HepG2 (cell line): ENCODE data around the gene FRMD4A. TPM values are rescaled to one million over a fixed set of nuclear protein-coding genes. Genes with fewer than 3 reads are reported as not detected.
A peak's percentile ranks its signal among the peaks of the same experiment; 100 is the strongest.
"Not testable (repeated sequence)": the region's sequence is repeated elsewhere in the genome, so short reads cannot be mapped to it uniquely, and the experiment has no call there.

ENCODE experiments used
- ATAC-seq: fragments of 200-7000 bp; cut with Tn5 transposase; 3 replicates; pipeline ENCODE4 v1.9.1; 2020; ENCODE audit warnings: mild to moderate bottlenecking, moderate library complexity
- BruUV-seq: library from RNA; stranded (reverse); fragments of 400-500 nt; replicated peaks from 2 replicates; lab custom pipeline; 2021; lab: Mats Ljungman, UMichigan
- CTCF ChIA-PET: fragments of 300-600 bp; formaldehyde crosslinking; extraction: SDS; loops from one replicate; lab custom pipeline; 2021; ENCODE audit warnings: low total read pairs, inconsistent platforms, low intra/inter-chr PET ratio; lab: Yijun Ruan, JAX
- POLR2A ChIA-PET: fragments of 350-600 bp; sonication (Branson Sonifier 250); formaldehyde crosslinking; loops from one replicate; lab custom pipeline; 2020; ENCODE audit warnings: antibody characterized with exemption, inconsistent platforms; lab: Yijun Ruan, JAX
- DNase-seq: peaks from one replicate; pipeline ENCODE4 v3.0.0-alpha.2; 2015; ENCODE audit warnings: low spot score
- FAIRE-seq: peaks from 3 replicates; lab custom pipeline; 2011; peaks lifted over from hg19 to GRCh38; lab: Jason Lieb, UNC
- H2AFZ ChIP-seq: one replicate; pipeline ENCODE4 v1.6.1; 2011; ENCODE audit warnings: low read length, inconsistent platforms
- H3K27ac ChIP-seq: fragments of 300-600 bp; 3 replicates; pipeline ENCODE4 v1.8.0; 2011; ENCODE audit warnings: mixed run types, mild to moderate bottlenecking, mixed read lengths, low read length, inconsistent platforms; ENCODE audit not compliant: insufficient read depth; ENCODE audit errors: extremely low read length
- H3K27me3 ChIP-seq, 2 experiments: fragments of 200-600 bp in 1 of 2; 2 replicates in 1 of 2; 3 replicates in 1 of 2; pipeline versions ENCODE4 v1.6.0 to v1.8.0; 2011; ENCODE audit warnings: low read length in 2 of 2, mild to moderate bottlenecking in 2 of 2, moderate library complexity in 2 of 2, inconsistent platforms in 1 of 2; ENCODE audit not compliant: insufficient read depth in 2 of 2, control insufficient read depth in 1 of 2
- H3K36me3 ChIP-seq, 2 experiments: fragments of 200-600 bp in 1 of 2; replicated peaks in 1 of 2; 2 replicates in 1 of 2; 3 replicates in 1 of 2; pipeline versions ENCODE4 v1.5.1 to v1.8.0; 2011; ENCODE audit warnings: low read length in 2 of 2, inconsistent platforms in 1 of 2; ENCODE audit not compliant: insufficient read depth in 2 of 2, control insufficient read depth in 1 of 2
- H3K4me1 ChIP-seq: 2 replicates; pipeline ENCODE4 v1.5.1; 2012; ENCODE audit warnings: low read length, inconsistent platforms; ENCODE audit not compliant: insufficient read depth
- H3K4me2 ChIP-seq: 2 replicates; pipeline ENCODE4 v1.6.0; 2011; ENCODE audit warnings: low read depth, low read length, inconsistent platforms
- H3K4me3 ChIP-seq, 3 experiments: fragments of 200-600 bp in 1 of 3; sonication (generic), shearing (Covaris generic) in 1 of 3; replicated peaks in 1 of 3; 2 replicates each; pipeline ENCODE4 v1.5.1; 2011 to 2016; ENCODE audit warnings: low read length in 3 of 3, inconsistent platforms in 2 of 3, low read depth in 2 of 3, mild to moderate bottlenecking in 2 of 3, control low read depth in 1 of 3, mixed read lengths in 1 of 3; ENCODE audit not compliant: insufficient read depth in 1 of 3
- H3K79me2 ChIP-seq: one replicate; pipeline ENCODE4 v1.6.1; 2011; ENCODE audit warnings: low read length, inconsistent platforms; ENCODE audit not compliant: insufficient read depth
- H3K9ac ChIP-seq: 2 replicates; pipeline ENCODE4 v1.6.0; 2011; ENCODE audit warnings: mild to moderate bottlenecking, low read depth, low read length, inconsistent platforms; ENCODE audit not compliant: insufficient read depth
- H3K9me3 ChIP-seq: 2 replicates; pipeline ENCODE4 v1.5.1; 2012; ENCODE audit warnings: mild to moderate bottlenecking, low read length
- H4K20me1 ChIP-seq: 2 replicates; pipeline ENCODE4 v1.6.0; 2011; ENCODE audit warnings: inconsistent platforms, mild to moderate bottlenecking, low read length, moderate library complexity; ENCODE audit not compliant: insufficient read depth
- BCL6 ChIP-seq: IDR thresholded peaks from 2 replicates; pipeline ENCODE4 v1.6.1; 2016; ENCODE audit warnings: missing genetic modification reagents, missing compliant biosample characterization
- HNF4G ChIP-seq, 2 experiments: sonication (generic) in 1 of 2; formaldehyde crosslinking in 1 of 2; IDR thresholded peaks; 2 replicates each; pipeline versions ENCODE4 v1.4.0 to v1.6.1; 2011 to 2020; ENCODE audit warnings: borderline replicate concordance in 2 of 2, low read depth in 2 of 2, mild to moderate bottlenecking in 2 of 2, low read length in 1 of 2, missing genetic modification reagents in 1 of 2, moderate library complexity in 1 of 2
- STAG1 ChIP-seq: sonication (generic); formaldehyde crosslinking; IDR thresholded peaks from 2 replicates; pipeline ENCODE4 v1.4.0; 2020; ENCODE audit warnings: missing genetic modification reagents
- ZNF589 ChIP-seq: sonication (generic); formaldehyde crosslinking; conservative IDR thresholded peaks from 2 replicates; pipeline ENCODE4 v1.8.0; 2022; ENCODE audit warnings: mild to moderate bottlenecking, moderate library complexity, missing genetic modification reagents
- WGBS: methylation state at CpG from one replicate; pipeline ENCODE4 v1.1.6; 2017; ENCODE audit warnings: low lambda C conversion rate; 5-methylcytosine and 5-hydroxymethylcytosine counted together
- in situ Hi-C: cut with HindIII; loops from 2 replicates; pipeline ENCODE4 v1.10.0; 2017; ENCODE audit warnings: low pct_unique_long_range_greater_than_20kb; ENCODE audit not compliant: extremely low pct_ligation_motif_present
- intact Hi-C: fragments of 100-400 bp; cut with micrococcal nuclease; formaldehyde crosslinking; loops from one replicate; pipeline ENCODE4 v1.10.0; 2022; ENCODE audit not compliant: unreplicated experiment
- polyA plus RNA-seq, 8 experiments: library from polyadenylated mRNA; depleted of rRNA in 3 of 8; stranded (reverse) in 7 of 8; unstranded in 1 of 8; fragments of >200 nt; fragmentation: Illumina TruSeq in 4 of 8; extraction: Trizol in 4 of 8; gene quantifications; 2 replicates each; pipeline versions ENCODE4 v1.2.1 to v1.2.3, GENCODE V29; 2011 to 2016; ENCODE audit warnings: low read depth in 4 of 8, missing spikeins in 1 of 8, mixed read lengths in 1 of 8; ENCODE audit not compliant: insufficient read depth in 1 of 8
- total RNA-seq, 5 experiments: library from RNA; depleted of rRNA; stranded (reverse); fragments of >200 nt; fragmentation: Illumina TruSeq; extraction: Trizol; gene quantifications; 2 replicates each; pipeline ENCODE4 v1.2.3, GENCODE V29; 2016; ENCODE audit warnings: low read depth in 1 of 5
- TF ChIP-seq, protein P1 (sequence below): sonication (generic); formaldehyde crosslinking; IDR thresholded peaks from 2 replicates; pipeline ENCODE4 v1.5.0; 2020; ENCODE audit warnings: mild to moderate bottlenecking, missing genetic modification reagents, moderate library complexity

The FRMD4A gene
- total and polyA plus RNA-seq, 2 of the 13 experiments (the other 11 are each of a cell fraction or from before 2014, with no cell fraction given), result 0.09 to 0.26 TPM

DNA sequence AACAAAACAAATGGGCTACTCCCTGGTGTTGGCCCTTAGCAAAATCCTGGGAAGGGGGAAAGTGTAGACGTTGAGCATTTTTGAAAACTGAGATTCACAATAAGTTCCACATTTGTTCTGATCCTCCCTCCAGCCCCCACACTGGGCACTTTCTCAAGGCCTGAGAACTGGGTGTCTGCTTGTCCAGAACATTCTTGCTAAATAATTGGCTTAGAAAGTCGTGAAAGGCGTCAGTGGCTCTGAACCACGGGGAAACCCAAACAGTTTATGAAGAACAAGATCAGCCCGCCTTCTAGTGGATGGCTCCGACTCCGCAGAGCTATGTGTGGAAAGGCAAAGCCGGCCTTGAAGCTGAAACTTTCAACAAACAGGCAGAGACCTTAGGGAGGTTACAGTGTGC is 373.9 kb downstream of the FRMD4A start:
- ATAC-seq, result peak; percentile 66
- Histone ChIP-seq H3K4me1 (no peaks in the 10 kb centered on the region), H4K20me1 (no peaks in the 10 kb centered on the region), H3K4me2 (no peak overlapping the region), H3K9me3 (no peaks in the 10 kb centered on the region), H3K27me3 (peaks cover 1 to 4% of the 10 kb centered on the region in 2 experiments; a peak in 2 of 5 replicates), H2AFZ (no peak overlapping the region), H3K79me2 (no peaks in the 10 kb centered on the region), H3K9ac (no peak overlapping the region), H3K36me3 (no peaks in the 10 kb centered on the region), H3K4me3 (no peak overlapping the region), H3K27ac (no peak overlapping the region)
- no peak for FAIRE-seq
- ChIA-PET POLR2A (no interaction called here), CTCF (no interaction called here)
- intact Hi-C loops, result no loop called here
- DNase-seq, result peak; percentile 5
- BruUV-seq, result no TSS peak
- 13% methylated on average over 8 of the region's 8 CpGs for WGBS
- 0 out of 2 replicates have a peak, but pooled peaks have one; percentile 5 for TF ChIP-seq STAG1 (CRISPR knock-in tag)
- TF ChIP-seq, protein P1, sequence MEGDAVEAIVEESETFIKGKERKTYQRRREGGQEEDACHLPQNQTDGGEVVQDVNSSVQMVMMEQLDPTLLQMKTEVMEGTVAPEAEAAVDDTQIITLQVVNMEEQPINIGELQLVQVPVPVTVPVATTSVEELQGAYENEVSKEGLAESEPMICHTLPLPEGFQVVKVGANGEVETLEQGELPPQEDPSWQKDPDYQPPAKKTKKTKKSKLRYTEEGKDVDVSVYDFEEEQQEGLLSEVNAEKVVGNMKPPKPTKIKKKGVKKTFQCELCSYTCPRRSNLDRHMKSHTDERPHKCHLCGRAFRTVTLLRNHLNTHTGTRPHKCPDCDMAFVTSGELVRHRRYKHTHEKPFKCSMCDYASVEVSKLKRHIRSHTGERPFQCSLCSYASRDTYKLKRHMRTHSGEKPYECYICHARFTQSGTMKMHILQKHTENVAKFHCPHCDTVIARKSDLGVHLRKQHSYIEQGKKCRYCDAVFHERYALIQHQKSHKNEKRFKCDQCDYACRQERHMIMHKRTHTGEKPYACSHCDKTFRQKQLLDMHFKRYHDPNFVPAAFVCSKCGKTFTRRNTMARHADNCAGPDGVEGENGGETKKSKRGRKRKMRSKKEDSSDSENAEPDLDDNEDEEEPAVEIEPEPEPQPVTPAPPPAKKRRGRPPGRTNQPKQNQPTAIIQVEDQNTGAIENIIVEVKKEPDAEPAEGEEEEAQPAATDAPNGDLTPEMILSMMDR (CRISPR knock-in tag), result peak; percentile 22; the same call in 1 of the 2 replicates
- no peak for TF ChIP-seq ZNF589 (CRISPR knock-in tag)
- in situ Hi-C loops, result no loop called here

DNA sequence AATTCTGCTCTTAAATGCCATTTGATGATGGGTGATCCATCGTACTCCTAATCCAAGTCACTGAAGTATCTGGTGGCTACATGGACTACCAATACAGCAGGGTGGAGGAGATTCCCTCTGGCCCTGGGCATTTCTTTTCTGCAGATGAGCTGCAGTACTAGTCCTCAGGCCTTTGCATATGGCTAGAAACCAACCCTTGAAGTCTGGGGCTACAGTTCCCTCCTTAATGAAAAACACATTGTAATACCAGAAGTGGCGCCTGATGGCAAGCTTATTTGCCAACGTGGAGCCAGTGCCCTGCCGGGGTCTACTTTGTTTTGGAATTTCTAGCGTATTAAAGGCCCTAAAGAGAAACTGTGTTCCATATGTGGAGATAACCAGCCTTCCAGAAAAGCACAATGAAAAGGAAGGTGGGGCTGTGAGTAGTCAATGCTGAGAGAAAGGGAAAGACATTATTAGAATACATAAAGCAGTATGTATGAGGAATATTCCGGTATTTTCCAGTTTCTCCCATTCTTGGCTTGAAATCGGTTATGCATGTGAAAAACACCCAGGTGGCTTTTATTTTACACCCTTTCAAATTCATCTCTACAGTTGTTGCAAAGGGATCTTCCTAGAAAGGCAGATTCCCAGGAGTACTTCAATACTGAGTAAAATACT is 375.2 kb downstream of the FRMD4A start:
- H3K27ac ChIP-seq, result no peak overlapping the region
- intact Hi-C loops, result no loop called here
- H2AFZ ChIP-seq, result no peak overlapping the region
- 21% methylated on average over 7 of the region's 7 CpGs for WGBS
- ChIA-PET CTCF (no interaction called here), POLR2A (no interaction called here)
- H3K79me2 ChIP-seq, result no peaks in the 10 kb centered on the region
- BruUV-seq, result no TSS peak
- H3K36me3 ChIP-seq, result no peaks in the 10 kb centered on the region
- no peak overlapping the region for H3K4me3 ChIP-seq
- H3K27me3 ChIP-seq, result peaks cover under 1 to 4% of the 10 kb centered on the region in 2 experiments; a peak in 2 of 5 replicates
- in situ Hi-C loops, result no loop called here
- no peak for TF ChIP-seq HNF4G (IDR thresholded peaks at IDR 0.05; ENCODE audit: borderline replicate concordance, low read depth, low read length)
- no peak for TF ChIP-seq HNF4G (CRISPR knock-in tag; IDR thresholded peaks at IDR 0.05; ENCODE audit: borderline replicate concordance, low read depth)
- no peak for TF ChIP-seq BCL6 (CRISPR knock-in tag)
- ATAC-seq (no peak), DNase-seq (no peak), FAIRE-seq (no peak)
- H3K4me2 ChIP-seq, result no peak overlapping the region
- H4K20me1 ChIP-seq, result no peaks in the 10 kb centered on the region
- H3K9ac ChIP-seq, result no peak overlapping the region
- no peaks in the 10 kb centered on the region for H3K9me3 ChIP-seq
- no peaks in the 10 kb centered on the region for H3K4me1 ChIP-seq

DNA sequence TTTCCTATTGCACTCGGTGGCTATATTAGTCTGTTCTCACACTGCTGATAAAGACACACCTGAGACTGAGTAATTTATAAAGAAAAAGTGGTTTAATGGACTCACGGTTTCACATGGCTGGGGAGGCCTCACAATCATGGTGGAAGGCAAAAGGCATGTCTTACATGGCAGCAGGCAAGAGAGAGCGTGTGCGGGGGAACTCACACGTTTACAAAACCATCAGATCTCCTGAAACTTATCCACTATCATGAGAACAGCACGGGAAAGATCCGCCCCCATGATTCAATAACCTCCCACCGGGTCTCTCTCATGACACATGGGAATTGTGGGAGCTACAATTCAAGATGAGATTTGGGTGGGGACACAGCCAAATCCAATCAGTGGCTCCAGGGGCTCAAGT is 376.5 kb downstream of the FRMD4A start:
- H3K27me3 ChIP-seq, intact Hi-C loops, H3K4me2 ChIP-seq, BruUV-seq, H3K4me3 ChIP-seq, H3K9ac ChIP-seq, POLR2A ChIA-PET, ATAC-seq, H3K9me3 ChIP-seq, DNase-seq, H4K20me1 ChIP-seq, H3K27ac ChIP-seq, H2AFZ ChIP-seq, H3K79me2 ChIP-seq, in situ Hi-C loops, H3K36me3 ChIP-seq, CTCF ChIA-PET, H3K4me1 ChIP-seq, FAIRE-seq: not testable (repeated sequence)
- 24% methylated on average over 7 of the region's 8 CpGs for WGBS
